Vein endothelial cell (primary cell): Measurements from ENCODE around the gene DIAPH3. TPM values are rescaled to one million over a fixed set of nuclear protein-coding genes. Genes with fewer than 3 reads are reported as not detected.

Source experiments
- small RNA-seq: library from RNA; depleted of rRNA; stranded (forward); fragments of <200 nt; gene quantifications from one replicate; pipeline ENCODE3, GENCODE V24; 2012
- total RNA-seq: library from RNA; depleted of rRNA; stranded (reverse); fragments of >200 nt; gene quantifications from 2 replicates; pipeline ENCODE4 v1.2.3, GENCODE V29; 2012

The DIAPH3 gene
- total RNA-seq: 15.7 and 19.9 TPM in 2 replicates

GRCh38 chr13:60163478-60164233 lies at the start of gene DIAPH3:
TSS of gene DIAPH3 (minus strand) at chr13:60163928. CDS start at chr13:60163766, 162 bp downstream.

Small RNA genes lying within 50 kb of the gene (small RNA-seq; reads per million reads assigned to genes)
- gene RN7SL375P (not detected), gene RNY4P28 (not detected)

Other genes with a start within 250 kb of the DIAPH3 start
- 18.8 and 20.3 TPM in 2 replicates for gene TDRD3, start 233.3 kb upstream of the DIAPH3 start, total RNA-seq